Measurements from ENCODE around the gene GRIA1.

Gene GRIA1

GRCh38 chr5:153489611-153490010 lies 859 bp upstream of the GRIA1 start:
- TF ChIP-seq CTCF (conservative IDR thresholded peaks at IDR 0.05; ENCODE audit: low read length) (no peak), EZH2phosphoT487 (IDR thresholded peaks at IDR 0.05; ENCODE audit: borderline replicate concordance) (no peak)
- Histone ChIP-seq H3K79me2 (ENCODE audit: insufficient read depth, low read length) (no peaks in the 10 kb centered on the region), H3K4me2 (ENCODE audit: low read depth, low read length, poor library complexity, severe bottlenecking) (no peak overlapping the region), H3K27me3 (ENCODE audit: insufficient read depth, low read length, poor library complexity, severe bottlenecking) (no peaks in the 10 kb centered on the region), H3K9me3 (ENCODE audit: insufficient read depth, low read depth, low read length) (no peaks in the 10 kb centered on the region), H3K9me2 (replicated peaks; ENCODE audit: low read depth, low read length) (no peaks in the 10 kb centered on the region), H4K20me1 (ENCODE audit: insufficient read depth, low read length, poor library complexity, severe bottlenecking) (no peaks in the 10 kb centered on the region), H2AFZ (ENCODE audit: low read length) (no peak overlapping the region), H3F3A (ENCODE audit: low read depth) (no peaks in the 10 kb centered on the region), H3K4me1 (ENCODE audit: insufficient read depth, low read length, poor library complexity, severe bottlenecking) (no peaks in the 10 kb centered on the region), H3K9ac (ENCODE audit: low read depth, low read length, poor library complexity, severe bottlenecking) (no peak overlapping the region), H3K36me3 (ENCODE audit: insufficient read depth, low read length) (no peaks in the 10 kb centered on the region), H3K4me3 (ENCODE audit: low read length, poor library complexity, severe bottlenecking) (no peak overlapping the region)

GRCh38 chr5:153491038-153491744 lies 721 bp downstream of the GRIA1 start:
- Histone ChIP-seq H3K36me3 (ENCODE audit: insufficient read depth, low read length) (no peaks in the 10 kb centered on the region), H2AFZ (ENCODE audit: low read length) (no peak overlapping the region), H3K9me2 (replicated peaks; ENCODE audit: low read depth, low read length) (no peaks in the 10 kb centered on the region), H3K9ac (ENCODE audit: low read depth, low read length, poor library complexity, severe bottlenecking) (no peak overlapping the region), H3K79me2 (ENCODE audit: insufficient read depth, low read length) (no peaks in the 10 kb centered on the region), H3K27me3 (ENCODE audit: insufficient read depth, low read length, poor library complexity, severe bottlenecking) (no peaks in the 10 kb centered on the region), H3K4me3 (ENCODE audit: low read length, poor library complexity, severe bottlenecking) (no peak overlapping the region), H3K9me3 (ENCODE audit: insufficient read depth, low read depth, low read length) (no peaks in the 10 kb centered on the region), H3K4me2 (ENCODE audit: low read depth, low read length, poor library complexity, severe bottlenecking) (no peak overlapping the region), H4K20me1 (ENCODE audit: insufficient read depth, low read length, poor library complexity, severe bottlenecking) (no peaks in the 10 kb centered on the region), H3K4me1 (ENCODE audit: insufficient read depth, low read length, poor library complexity, severe bottlenecking) (no peaks in the 10 kb centered on the region), H3F3A (ENCODE audit: low read depth) (no peaks in the 10 kb centered on the region)
- no peak for TF ChIP-seq CTCF (conservative IDR thresholded peaks at IDR 0.05; ENCODE audit: low read length)
- TF ChIP-seq EZH2phosphoT487 (IDR thresholded peaks at IDR 0.05; ENCODE audit: borderline replicate concordance), result no peak

GRCh38 chr5:153491856-153492255 lies 1.4 kb downstream of the GRIA1 start:
- no peak overlapping the region for H2AFZ ChIP-seq (ENCODE audit: low read length)
- no peak overlapping the region for H3K4me3 ChIP-seq (ENCODE audit: low read length, poor library complexity, severe bottlenecking)

More at GRCh38 chr5:153491856-153492255, 1.4 kb downstream of the GRIA1 start:
- Histone ChIP-seq H3K4me1 (ENCODE audit: insufficient read depth, low read length, poor library complexity, severe bottlenecking) (no peaks in the 10 kb centered on the region), H4K20me1 (ENCODE audit: insufficient read depth, low read length, poor library complexity, severe bottlenecking) (no peaks in the 10 kb centered on the region), H3K4me2 (ENCODE audit: low read depth, low read length, poor library complexity, severe bottlenecking) (no peak overlapping the region), H3F3A (ENCODE audit: low read depth) (no peaks in the 10 kb centered on the region), H3K27me3 (ENCODE audit: insufficient read depth, low read length, poor library complexity, severe bottlenecking) (no peaks in the 10 kb centered on the region), H3K36me3 (ENCODE audit: insufficient read depth, low read length) (no peaks in the 10 kb centered on the region), H3K9me2 (replicated peaks; ENCODE audit: low read depth, low read length) (no peaks in the 10 kb centered on the region), H3K9ac (ENCODE audit: low read depth, low read length, poor library complexity, severe bottlenecking) (no peak overlapping the region), H3K9me3 (ENCODE audit: insufficient read depth, low read depth, low read length) (no peaks in the 10 kb centered on the region), H3K79me2 (ENCODE audit: insufficient read depth, low read length) (no peaks in the 10 kb centered on the region)
- TF ChIP-seq EZH2phosphoT487 (IDR thresholded peaks at IDR 0.05; ENCODE audit: borderline replicate concordance) (no peak), CTCF (conservative IDR thresholded peaks at IDR 0.05; ENCODE audit: low read length) (no peak)

Data from Loucy (cell line).